ENCODE measurements around the gene RUBCN.

Gene RUBCN

DNA sequence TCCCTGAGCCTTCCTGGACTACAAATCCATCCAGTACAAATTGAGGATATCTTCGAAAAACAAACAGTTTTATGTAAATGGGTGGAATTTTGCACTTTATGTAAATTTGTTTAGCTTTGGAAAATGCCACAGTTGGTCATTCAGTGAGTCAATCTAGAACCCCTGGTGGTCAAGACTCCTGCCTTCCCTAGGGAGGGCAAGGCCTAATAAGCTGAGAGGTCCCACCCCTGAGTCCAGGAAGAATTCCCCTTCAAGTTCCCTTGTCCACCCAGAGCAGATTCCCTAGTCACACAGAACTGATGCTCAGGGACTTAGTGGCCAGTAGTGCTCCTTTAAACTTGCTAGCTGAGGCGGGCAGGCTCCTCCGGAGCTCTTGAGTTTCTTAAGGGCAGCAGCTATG lies 6.1 kb upstream of the RUBCN start:
- H3K9me3 Mint-ChIP-seq: no peaks in the 10 kb centered on the region
- H3K4me3 Mint-ChIP-seq: no peak overlapping the region
- TF ChIP-seq, protein P1, sequence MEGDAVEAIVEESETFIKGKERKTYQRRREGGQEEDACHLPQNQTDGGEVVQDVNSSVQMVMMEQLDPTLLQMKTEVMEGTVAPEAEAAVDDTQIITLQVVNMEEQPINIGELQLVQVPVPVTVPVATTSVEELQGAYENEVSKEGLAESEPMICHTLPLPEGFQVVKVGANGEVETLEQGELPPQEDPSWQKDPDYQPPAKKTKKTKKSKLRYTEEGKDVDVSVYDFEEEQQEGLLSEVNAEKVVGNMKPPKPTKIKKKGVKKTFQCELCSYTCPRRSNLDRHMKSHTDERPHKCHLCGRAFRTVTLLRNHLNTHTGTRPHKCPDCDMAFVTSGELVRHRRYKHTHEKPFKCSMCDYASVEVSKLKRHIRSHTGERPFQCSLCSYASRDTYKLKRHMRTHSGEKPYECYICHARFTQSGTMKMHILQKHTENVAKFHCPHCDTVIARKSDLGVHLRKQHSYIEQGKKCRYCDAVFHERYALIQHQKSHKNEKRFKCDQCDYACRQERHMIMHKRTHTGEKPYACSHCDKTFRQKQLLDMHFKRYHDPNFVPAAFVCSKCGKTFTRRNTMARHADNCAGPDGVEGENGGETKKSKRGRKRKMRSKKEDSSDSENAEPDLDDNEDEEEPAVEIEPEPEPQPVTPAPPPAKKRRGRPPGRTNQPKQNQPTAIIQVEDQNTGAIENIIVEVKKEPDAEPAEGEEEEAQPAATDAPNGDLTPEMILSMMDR (IDR thresholded peaks at IDR 0.05; ENCODE audit: unreplicated experiment in 3 of 3): no peak
- peaks cover 4% of the 10 kb centered on the region for H3K4me1 Mint-ChIP-seq
- no peaks in the 10 kb centered on the region for H3K36me3 Mint-ChIP-seq (ENCODE audit: low read depth)
- H3K27me3 Mint-ChIP-seq (ENCODE audit: low read depth): no peaks in the 10 kb centered on the region
- H3K27ac Mint-ChIP-seq: no peak overlapping the region

DNA sequence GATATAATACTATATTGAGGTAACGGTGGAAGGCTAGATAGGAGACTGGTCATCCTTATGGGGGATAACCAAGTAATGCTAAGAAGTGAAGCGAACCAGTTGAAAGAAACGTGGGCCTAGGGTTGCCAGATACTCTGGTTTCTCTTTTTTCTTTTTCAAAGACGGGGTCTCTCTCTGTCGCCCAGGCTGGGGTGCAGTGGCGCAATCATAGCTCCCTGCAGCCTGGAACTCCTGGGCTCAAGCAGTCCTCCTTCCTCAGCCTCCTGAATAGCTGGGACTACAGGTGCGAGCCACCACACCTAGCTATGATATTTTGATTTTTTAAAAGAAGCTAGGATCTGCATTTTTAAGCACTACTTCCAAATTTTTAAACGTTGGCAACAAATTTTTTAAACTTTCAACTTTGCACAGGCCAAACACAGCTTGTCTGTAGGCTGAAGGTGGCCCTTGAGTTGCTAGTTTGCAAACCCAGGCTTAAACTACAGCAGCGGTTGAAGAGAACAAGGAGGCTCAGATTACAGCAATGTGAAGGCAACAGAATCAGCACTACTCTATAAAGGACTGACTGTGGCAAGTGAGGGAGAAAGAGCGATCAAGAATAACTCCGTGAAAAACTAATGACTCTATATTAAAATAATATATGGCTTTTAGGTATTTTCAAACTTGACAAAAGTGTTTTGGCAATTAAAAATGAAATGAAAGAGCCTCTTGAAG lies 1.2 kb upstream of the RUBCN start:
- Mint-ChIP-seq H3K27ac (peak overlapping the region in 2 of 3 experiments; percentile 79 to 86), H3K27me3 (ENCODE audit: low read depth) (peaks cover 4% of the 10 kb centered on the region), H3K4me3 (peak overlapping the region; percentile 89), H3K36me3 (ENCODE audit: low read depth) (no peaks in the 10 kb centered on the region), H3K9me3 (no peaks in the 10 kb centered on the region), H3K4me1 (peaks cover 14% of the 10 kb centered on the region)
- TF ChIP-seq, protein P1 (IDR thresholded peaks at IDR 0.05; ENCODE audit: unreplicated experiment in 3 of 3): no peak

DNA sequence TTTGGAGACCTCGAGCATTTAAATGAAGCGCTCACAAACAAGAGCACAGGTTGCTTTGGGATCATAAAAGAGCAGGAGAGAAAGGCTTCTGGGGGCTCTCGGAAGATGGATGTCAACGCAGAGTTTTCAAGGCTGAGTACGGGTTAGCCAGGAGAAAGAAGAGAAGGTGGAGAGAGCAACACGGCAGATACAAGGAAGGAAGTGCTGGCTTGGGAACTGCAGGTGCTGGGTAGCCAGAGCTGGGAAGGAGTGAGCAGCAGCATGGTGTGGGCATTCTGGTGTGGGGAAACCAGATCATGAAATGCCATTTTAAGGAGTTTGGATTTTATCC lies 580 bp upstream of the RUBCN start:
- no peaks in the 10 kb centered on the region for H3K9me3 Mint-ChIP-seq
- peak overlapping the region; percentile 41 to 86 (median 79) for H3K27ac Mint-ChIP-seq
- H3K4me1 Mint-ChIP-seq: peaks cover 14% of the 10 kb centered on the region
- peak overlapping the region; percentile 89 for H3K4me3 Mint-ChIP-seq
- H3K27me3 Mint-ChIP-seq (ENCODE audit: low read depth): peaks cover 4% of the 10 kb centered on the region
- H3K36me3 Mint-ChIP-seq (ENCODE audit: low read depth): no peaks in the 10 kb centered on the region
- TF ChIP-seq, protein P1 (IDR thresholded peaks at IDR 0.05; ENCODE audit: unreplicated experiment in 3 of 3): no peak

DNA sequence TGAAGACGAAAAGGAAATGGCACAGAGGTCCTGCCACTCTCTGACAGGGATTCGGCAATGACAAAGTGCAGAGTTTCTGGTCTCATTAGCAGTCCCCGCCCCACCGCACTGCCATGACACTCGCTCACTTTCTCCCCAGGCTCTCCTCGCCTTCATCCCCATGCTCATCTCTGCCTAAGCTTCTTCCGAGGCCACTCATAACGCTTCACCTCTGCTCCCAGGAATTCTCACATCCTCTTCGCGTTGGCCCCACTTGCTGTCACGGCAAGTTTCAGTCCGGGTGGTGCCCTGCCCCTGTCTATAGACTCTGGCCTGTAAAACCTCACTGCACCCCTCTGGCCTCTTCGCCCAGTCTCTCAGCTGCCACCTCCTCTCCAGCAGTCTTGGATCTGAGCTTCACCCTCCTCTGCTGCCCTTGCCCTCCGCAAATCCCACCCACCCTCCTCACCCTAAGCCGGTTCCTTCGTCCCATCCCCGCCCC lies 654 bp downstream of the RUBCN start:
- Mint-ChIP-seq H3K36me3 (ENCODE audit: low read depth) (no peaks in the 10 kb centered on the region), H3K4me1 (peaks cover 14% of the 10 kb centered on the region), H3K9me3 (no peaks in the 10 kb centered on the region), H3K27me3 (ENCODE audit: low read depth) (peaks cover 4% of the 10 kb centered on the region), H3K27ac (peak overlapping the region in 1 of 3 experiments; percentile 62), H3K4me3 (peak overlapping the region; percentile 89)
- TF ChIP-seq, protein P1 (IDR thresholded peaks at IDR 0.05; ENCODE audit: unreplicated experiment in 3 of 3): no peak

DNA sequence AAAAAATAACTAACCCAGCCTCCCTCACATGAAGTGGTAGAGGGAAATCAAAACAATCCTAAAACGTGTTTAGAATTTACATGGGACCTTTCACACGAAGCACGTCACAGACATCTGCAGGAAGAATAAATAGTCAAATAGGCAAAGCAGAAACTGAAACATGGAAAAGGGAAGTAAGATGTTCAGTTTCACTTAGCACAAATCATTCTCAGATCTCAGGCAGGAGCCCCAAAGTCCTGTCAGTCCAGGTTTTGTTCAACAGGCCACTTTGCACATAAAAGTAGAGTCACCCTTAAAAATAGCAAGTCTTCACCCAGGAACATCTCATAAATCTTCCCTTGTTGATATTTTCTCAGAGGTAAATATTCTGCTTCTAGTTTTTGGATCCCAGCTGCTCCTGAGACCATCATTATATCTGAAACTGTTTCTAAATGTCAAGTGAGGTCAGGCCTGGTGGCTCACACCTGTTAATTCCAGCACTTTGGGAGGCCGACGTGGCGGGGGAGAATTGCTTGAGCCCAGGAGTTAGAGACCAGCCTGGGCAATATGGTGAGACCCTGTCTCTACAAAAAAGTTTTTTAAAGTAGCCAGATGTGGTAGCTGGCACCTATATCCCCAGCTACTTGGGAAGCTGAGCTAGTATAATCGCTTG lies 1.9 kb downstream of the RUBCN start:
- Mint-ChIP-seq H3K4me1 (peaks cover 14% of the 10 kb centered on the region), H3K4me3 (peak overlapping the region; percentile 59 to 73 (median 69)), H3K36me3 (ENCODE audit: low read depth) (no peaks in the 10 kb centered on the region), H3K9me3 (peaks cover 2% of the 10 kb centered on the region), H3K27ac (no peak overlapping the region), H3K27me3 (ENCODE audit: low read depth) (peaks cover 4% of the 10 kb centered on the region)
- TF ChIP-seq, protein P1 (IDR thresholded peaks at IDR 0.05; ENCODE audit: unreplicated experiment in 3 of 3): no peak
